NK-92 (cell line): ENCODE measurements around the gene KRTAP19-8.

Experiments
- DNase-seq: peaks from one replicate; lab custom pipeline; 2025; ENCODE audit not compliant: unreplicated experiment; lab: John Stamatoyannopoulos, UW

KRTAP19-8 gene

GRCh38 chr21:31012133-31013089, 25.9 kb downstream of the KRTAP19-8 start:
- no peak for DNase-seq

GRCh38 chr21:31011412-31011811, 26.9 kb downstream of the KRTAP19-8 start:
- DNase-seq = no peak

- no peak for DNase-seq
Observed at GRCh38 chr21:31008355-31008754, 29.9 kb downstream of the KRTAP19-8 start.

GRCh38 chr21:31005019-31005418, 33.3 kb downstream of the KRTAP19-8 start:
- DNase-seq = no peak

GRCh38 chr21:31003471-31003870, 34.8 kb downstream of the KRTAP19-8 start:
- no peak for DNase-seq

- DNase-seq = no peak
Observed at GRCh38 chr21:30997541-30997940, 40.7 kb downstream of the KRTAP19-8 start.

- no peak for DNase-seq
Observed at GRCh38 chr21:30996728-30997127, 41.5 kb downstream of the KRTAP19-8 start.

GRCh38 chr21:30994932-30995331, 43.3 kb downstream of the KRTAP19-8 start:
- no peak for DNase-seq

GRCh38 chr21:30990514-30991262, 47.6 kb downstream of the KRTAP19-8 start:
- no peak for DNase-seq

GRCh38 chr21:30988706-30989105, 49.6 kb downstream of the KRTAP19-8 start:
- DNase-seq = no peak
